Skeletal muscle satellite cell (primary cell): ENCODE data around the gene KRTAP9-3. TPM values are rescaled to one million over a fixed set of nuclear protein-coding genes. Genes with fewer than 3 reads are reported as not detected.
"Not testable (repeated sequence)": the region's sequence is repeated elsewhere in the genome, so short reads cannot be mapped to it uniquely, and the experiment has no call there.

Source experiments
- H3K27me3 ChIP-seq: 2 replicates; pipeline ENCODE4 v1.7.0; 2013; ENCODE audit warnings: low read length; ENCODE audit not compliant: control insufficient read depth, insufficient read depth
- H3K36me3 ChIP-seq: 2 replicates; pipeline ENCODE4 v1.7.0; 2013; ENCODE audit warnings: mild to moderate bottlenecking, control low read depth, low read length; ENCODE audit not compliant: insufficient read depth
- H3K4me1 ChIP-seq: 2 replicates; pipeline ENCODE4 v1.7.0; 2013; ENCODE audit warnings: low read length; ENCODE audit not compliant: control insufficient read depth, insufficient read depth
- H3K4me2 ChIP-seq: 2 replicates; pipeline ENCODE4 v1.7.0; 2013; ENCODE audit warnings: mild to moderate bottlenecking, low read length
- H3K4me3 ChIP-seq: 2 replicates; pipeline ENCODE4 v1.7.0; 2013; ENCODE audit warnings: low read length
- H3K9ac ChIP-seq: 2 replicates; pipeline ENCODE4 v1.7.0; 2013; ENCODE audit warnings: mild to moderate bottlenecking, low read depth, low read length, moderate library complexity
- H3K9me3 ChIP-seq: replicated peaks from 2 replicates; pipeline ENCODE4 v1.7.0; 2013; ENCODE audit warnings: mild to moderate bottlenecking, control low read depth, low read length
- total RNA-seq: library from RNA; depleted of rRNA; stranded (reverse); fragments of >200 nt; gene quantifications from 2 replicates; pipeline ENCODE4 v1.2.3, GENCODE V29; 2012; rRNA removed

The KRTAP9-3 gene, protein sequence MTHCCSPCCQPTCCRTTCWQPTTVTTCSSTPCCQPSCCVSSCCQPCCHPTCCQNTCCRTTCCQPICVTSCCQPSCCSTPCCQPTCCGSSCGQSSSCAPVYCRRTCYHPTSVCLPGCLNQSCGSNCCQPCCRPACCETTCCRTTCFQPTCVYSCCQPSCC
- not detected in 2 replicates for total RNA-seq

DNA sequence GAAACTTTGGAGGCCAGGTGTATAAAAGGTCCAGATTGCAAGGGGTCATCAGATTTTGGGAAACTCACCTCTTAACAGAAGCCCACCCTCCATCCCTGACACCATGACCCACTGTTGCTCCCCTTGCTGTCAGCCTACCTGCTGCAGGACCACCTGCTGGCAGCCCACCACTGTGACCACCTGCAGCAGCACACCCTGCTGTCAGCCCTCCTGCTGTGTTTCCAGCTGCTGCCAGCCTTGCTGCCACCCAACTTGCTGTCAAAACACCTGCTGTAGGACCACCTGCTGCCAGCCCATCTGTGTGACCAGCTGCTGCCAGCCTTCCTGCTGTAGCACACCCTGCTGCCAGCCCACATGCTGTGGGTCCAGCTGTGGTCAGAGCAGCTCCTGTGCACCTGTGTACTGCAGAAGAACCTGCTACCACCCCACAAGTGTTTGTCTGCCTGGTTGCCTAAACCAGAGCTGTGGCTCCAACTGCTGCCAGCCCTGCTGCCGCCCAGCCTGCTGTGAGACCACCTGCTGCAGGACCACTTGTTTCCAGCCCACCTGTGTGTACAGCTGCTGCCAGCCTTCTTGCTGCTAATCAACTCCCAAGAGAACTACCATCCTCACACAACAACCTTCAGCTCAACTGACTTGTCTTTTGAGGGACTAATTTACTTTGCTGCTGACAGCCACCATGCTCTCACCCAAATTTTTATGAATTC lies at the start of gene KRTAP9-3:
Gene KRTAP9-3 (plus strand): TSS at position 51 of the 707 bp plus-strand sequence. CDS start 53 bp downstream, at position 104.
- H3K9me3 ChIP-seq, H3K4me3 ChIP-seq, H3K4me1 ChIP-seq, H3K36me3 ChIP-seq, H3K4me2 ChIP-seq, H3K9ac ChIP-seq: not testable (repeated sequence)
- H3K27me3 ChIP-seq: peaks cover 18% of the 10 kb centered on the region

DNA sequence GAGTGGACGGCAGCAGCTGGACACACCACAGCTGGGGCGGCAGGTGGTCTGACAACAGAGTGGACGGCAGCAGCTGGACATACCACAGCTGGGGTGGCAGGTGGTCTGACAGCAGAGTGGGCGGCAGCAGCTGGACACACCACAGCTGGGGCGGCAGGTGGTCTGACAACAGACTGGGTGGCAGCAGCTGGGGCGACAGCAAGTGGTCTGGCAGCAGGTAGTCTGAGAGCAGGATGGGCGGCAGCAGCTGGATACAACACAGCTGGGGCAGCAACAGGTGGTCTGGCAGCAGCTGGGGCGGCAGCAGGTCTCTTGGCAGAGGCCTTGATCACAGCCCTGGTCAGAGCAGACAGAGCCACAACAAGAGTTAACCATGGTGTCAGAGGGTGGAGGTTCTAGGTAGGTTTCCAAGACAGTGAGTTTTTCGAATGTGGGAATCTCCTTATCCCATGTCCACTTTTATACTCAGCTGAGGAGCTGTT lies 47.7 kb upstream of the KRTAP9-3 start, which contains the start of gene KRTAP4-1:
Gene KRTAP4-1 (minus strand): TSS at position 432 of the 482 bp plus-strand sequence. CDS start 57 bp downstream, at position 375.
- no peak within 1 kb of the TSS for H3K9ac ChIP-seq
- H3K4me3 ChIP-seq: no peak within 1 kb of the TSS
- peaks cover 1% of the 10 kb centered on the region for H3K4me1 ChIP-seq
- H3K27me3 ChIP-seq: peaks cover 6% of the 10 kb centered on the region
- H3K36me3 ChIP-seq: no peaks in the 10 kb centered on the region
- no peak within 1 kb of the TSS for H3K4me2 ChIP-seq
- no peaks in the 10 kb centered on the region for H3K9me3 ChIP-seq

DNA sequence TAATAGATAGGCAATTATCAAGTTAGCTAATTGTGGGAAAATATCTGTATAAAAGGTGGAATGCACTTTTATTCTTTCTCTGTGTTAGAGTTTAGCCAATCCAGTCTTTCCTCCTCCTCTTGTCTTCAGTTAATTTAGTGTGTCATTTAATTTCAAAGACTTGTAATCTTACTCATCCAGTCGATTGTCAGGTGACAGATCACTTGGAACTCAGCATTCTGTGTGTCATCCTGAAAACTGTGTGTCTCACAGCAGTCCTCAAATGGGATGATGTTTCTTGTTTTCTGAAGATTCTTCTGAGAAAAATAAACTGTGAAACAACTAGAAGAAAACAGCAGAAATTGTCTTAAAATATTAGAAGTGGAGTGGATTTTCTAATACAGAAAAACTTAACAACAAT lies 47.2 kb upstream of the KRTAP9-3 start:
- Histone ChIP-seq H3K4me1 (no peaks in the 10 kb centered on the region), H3K36me3 (no peaks in the 10 kb centered on the region), H3K4me2 (no peak overlapping the region), H3K9me3 (no peaks in the 10 kb centered on the region), H3K27me3 (peaks cover 6% of the 10 kb centered on the region), H3K9ac (no peak overlapping the region), H3K4me3 (no peak overlapping the region)

DNA sequence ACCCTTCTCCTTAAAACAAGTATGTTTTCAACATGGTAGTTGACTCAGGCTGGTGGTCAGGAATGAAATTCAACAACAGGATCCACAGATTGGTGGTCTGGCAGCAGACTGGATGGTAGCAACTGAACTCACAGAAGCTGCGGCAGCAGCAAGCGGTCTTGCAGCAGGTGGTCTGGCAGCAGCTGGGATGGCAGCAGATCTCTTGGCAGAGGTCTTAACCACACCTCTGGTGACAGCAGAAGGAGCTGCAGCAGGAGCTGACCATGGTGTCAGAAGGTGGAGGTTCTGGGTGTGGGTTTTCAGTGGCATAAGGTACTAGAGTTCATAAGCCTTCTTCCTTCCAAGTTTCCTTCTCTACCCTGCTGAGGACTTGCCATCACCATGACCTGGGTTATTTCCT lies 45.4 kb upstream of the KRTAP9-3 start:
- Histone ChIP-seq H3K9me3 (no peaks in the 10 kb centered on the region), H3K27me3 (peaks cover 6% of the 10 kb centered on the region), H3K4me2 (no peak overlapping the region), H3K4me1 (no peaks in the 10 kb centered on the region), H3K9ac (no peak overlapping the region), H3K4me3 (no peak overlapping the region), H3K36me3 (no peaks in the 10 kb centered on the region)

DNA sequence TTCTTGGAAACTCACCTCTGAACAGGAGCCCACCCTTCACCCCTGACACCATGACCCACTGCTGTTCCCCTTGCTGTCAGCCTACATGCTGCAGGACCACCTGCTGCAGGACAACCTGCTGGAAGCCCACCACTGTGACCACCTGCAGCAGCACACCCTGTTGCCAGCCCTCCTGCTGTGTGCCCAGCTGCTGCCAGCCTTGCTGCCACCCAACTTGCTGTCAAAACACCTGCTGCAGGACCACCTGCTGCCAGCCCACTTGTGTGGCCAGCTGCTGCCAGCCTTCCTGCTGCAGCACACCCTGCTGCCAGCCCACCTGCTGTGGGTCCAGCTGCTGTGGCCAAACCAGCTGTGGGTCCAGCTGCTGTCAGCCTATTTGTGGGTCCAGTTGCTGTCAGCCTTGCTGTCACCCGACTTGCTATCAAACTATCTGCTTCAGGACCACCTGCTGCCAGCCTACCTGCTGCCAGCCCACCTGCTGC lies 42.4 kb upstream of the KRTAP9-3 start, which contains the start of gene KRTAP9-1:
Gene KRTAP9-1 (plus strand): TSS at position 51 of the 482 bp plus-strand sequence. CDS start 0 bp downstream, at position 51.
- not testable (repeated sequence) for H3K4me1 ChIP-seq, H3K9ac ChIP-seq, H3K27me3 ChIP-seq, H3K9me3 ChIP-seq, H3K4me2 ChIP-seq, H3K4me3 ChIP-seq, H3K36me3 ChIP-seq

DNA sequence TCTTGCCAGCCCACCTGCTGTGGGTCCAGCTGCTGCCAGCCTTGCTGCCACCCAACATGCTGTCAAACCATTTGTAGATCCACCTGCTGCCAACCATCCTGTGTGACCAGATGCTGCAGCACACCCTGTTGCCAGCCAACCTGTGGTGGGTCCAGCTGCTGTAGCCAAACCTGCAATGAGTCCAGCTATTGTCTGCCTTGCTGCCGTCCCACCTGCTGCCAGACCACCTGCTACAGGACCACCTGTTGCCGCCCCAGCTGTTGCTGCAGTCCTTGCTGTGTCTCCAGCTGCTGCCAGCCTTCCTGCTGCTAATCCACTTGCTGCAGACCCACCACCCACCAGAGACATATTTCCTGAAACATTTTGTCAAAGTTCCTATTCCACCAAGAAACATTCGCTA lies 41.9 kb upstream of the KRTAP9-3 start:
- Histone ChIP-seq H3K4me2 (no peak overlapping the region), H3K4me1 (no peaks in the 10 kb centered on the region), H3K27me3 (peaks cover 6% of the 10 kb centered on the region), H3K9ac (no peak overlapping the region), H3K36me3 (no peaks in the 10 kb centered on the region), H3K9me3 (no peaks in the 10 kb centered on the region), H3K4me3 (no peak overlapping the region)

DNA sequence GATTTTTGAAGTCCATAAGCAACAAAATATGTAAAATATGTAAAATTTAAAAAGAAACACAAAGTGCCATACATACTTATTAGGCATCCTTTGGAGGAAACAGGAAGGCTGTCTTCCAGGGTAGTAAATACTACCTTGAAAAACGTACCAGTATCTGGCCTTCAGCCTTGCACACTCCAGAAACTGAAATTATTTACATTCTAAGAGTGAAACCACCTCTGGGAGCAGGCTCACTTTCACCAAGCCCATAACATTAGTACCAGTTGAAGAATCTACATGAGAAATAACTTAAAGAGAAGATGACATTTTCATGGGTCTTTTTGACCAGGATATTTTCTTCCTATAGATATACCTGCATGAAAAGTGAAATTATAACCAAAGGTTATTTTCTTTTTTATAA lies 36.2 kb upstream of the KRTAP9-3 start:
- Histone ChIP-seq H3K36me3 (no peaks in the 10 kb centered on the region), H3K27me3 (no peaks in the 10 kb centered on the region), H3K4me1 (no peaks in the 10 kb centered on the region)

DNA sequence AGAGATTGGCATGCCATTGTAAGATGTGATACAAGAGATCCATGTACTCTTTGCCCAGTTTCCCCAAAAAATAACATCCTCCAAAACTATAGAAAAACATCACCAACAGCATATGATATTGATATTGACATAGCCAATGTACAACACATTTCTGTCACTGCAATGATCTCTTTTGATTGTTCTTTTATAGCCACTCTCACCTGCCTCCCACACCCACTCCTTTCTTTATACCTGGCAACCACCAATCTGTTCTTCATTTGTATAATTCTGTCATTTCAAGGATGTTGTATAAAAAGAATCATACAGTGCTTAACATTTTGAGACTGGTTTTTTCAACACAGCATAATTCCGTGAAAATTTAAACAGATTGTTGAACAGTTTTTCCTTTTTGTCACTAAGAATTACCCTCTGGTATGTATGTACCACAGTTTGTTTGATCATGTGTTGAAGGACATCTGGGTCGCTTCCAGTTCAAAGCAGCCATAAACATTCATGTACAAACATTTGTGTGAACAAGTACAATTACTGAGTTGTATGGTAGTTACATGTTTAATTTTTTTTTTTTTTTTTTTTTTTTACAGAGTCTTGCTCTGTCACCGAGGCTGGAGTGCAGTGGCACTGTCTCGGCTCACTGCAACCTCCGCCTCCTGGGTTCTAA lies 32.7 kb upstream of the KRTAP9-3 start:
- no peaks in the 10 kb centered on the region for H3K9me3 ChIP-seq
- H3K9ac ChIP-seq: no peak overlapping the region
- H3K4me3 ChIP-seq: no peak overlapping the region
- no peaks in the 10 kb centered on the region for H3K36me3 ChIP-seq
- H3K4me2 ChIP-seq: no peak overlapping the region
- H3K27me3 ChIP-seq: no peaks in the 10 kb centered on the region
- H3K4me1 ChIP-seq: no peaks in the 10 kb centered on the region

More for the DNA sequence above, 36.2 kb upstream of the KRTAP9-3 start:
- Histone ChIP-seq H3K4me3 (no peak overlapping the region), H3K4me2 (no peak overlapping the region), H3K9ac (no peak overlapping the region), H3K9me3 (no peaks in the 10 kb centered on the region)

DNA sequence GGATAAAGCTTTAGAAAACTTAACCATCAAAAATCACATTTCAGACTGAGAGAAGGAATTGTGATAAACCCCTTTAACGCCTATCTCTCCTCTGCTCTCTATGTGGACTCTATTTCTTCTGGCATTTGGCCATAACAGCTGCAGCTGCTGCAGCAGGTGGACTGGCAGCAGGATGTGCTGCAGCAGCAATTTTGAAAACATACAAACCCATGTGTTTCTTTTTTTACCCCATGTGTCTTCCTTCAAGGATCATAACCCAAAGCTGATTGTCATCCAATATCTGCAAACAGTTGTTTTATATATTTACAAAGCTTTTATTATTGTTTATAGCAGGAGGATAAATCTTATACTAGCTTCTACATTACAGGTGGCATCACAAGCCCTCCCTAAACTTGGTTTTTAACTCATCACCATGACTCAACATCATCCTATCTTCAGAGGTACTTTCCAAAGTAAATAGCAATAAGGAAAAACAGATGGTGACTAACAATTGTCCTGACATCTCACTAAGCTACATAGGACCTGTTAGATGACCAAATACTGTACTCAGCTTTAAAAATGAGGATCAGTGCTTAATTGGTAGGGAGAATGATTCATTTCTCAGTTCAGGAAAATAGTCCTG lies 20.3 kb upstream of the KRTAP9-3 start:
- Histone ChIP-seq H3K4me2 (no peak overlapping the region), H3K27me3 (peaks cover 6% of the 10 kb centered on the region), H3K9ac (no peak overlapping the region), H3K9me3 (no peaks in the 10 kb centered on the region), H3K4me3 (no peak overlapping the region), H3K36me3 (no peaks in the 10 kb centered on the region), H3K4me1 (peaks cover 10% of the 10 kb centered on the region)

DNA sequence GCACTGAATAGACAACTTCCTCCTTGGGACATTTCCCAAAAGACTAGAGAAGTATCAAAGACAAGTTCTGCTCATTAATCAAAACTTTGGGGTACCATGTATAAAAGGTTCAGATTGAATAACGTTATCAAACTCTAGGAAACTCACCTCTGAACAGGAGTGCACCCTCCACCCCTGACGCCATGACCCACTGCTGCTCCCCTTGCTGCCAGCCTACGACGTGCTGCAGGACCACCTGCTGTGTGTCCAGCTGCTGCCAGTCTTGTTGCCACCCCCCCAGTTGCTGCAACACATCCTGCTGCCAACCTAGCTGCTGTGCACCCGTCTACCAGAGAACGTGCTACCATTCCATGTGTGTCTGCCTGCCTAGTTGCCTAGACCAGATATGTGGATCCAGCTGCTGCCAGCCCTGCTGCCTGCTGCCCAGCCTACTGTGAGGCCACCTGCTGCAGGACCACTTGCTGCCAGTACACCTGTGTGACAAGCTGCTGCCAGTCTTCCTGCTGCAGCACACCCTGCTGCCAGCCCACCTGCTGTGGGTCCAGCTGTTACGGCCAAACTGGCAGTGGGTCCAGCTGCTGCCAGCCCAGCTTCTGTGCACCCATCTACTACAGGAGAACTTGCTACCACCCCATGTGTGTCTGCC lies 19.6 kb upstream of the KRTAP9-3 start:
- peaks cover 10% of the 10 kb centered on the region for H3K4me1 ChIP-seq
- no peak overlapping the region for H3K4me2 ChIP-seq
- H3K4me3 ChIP-seq: no peak overlapping the region
- H3K9me3 ChIP-seq: no peaks in the 10 kb centered on the region
- peaks cover 6% of the 10 kb centered on the region for H3K27me3 ChIP-seq
- no peaks in the 10 kb centered on the region for H3K36me3 ChIP-seq
- H3K9ac ChIP-seq: no peak overlapping the region

DNA sequence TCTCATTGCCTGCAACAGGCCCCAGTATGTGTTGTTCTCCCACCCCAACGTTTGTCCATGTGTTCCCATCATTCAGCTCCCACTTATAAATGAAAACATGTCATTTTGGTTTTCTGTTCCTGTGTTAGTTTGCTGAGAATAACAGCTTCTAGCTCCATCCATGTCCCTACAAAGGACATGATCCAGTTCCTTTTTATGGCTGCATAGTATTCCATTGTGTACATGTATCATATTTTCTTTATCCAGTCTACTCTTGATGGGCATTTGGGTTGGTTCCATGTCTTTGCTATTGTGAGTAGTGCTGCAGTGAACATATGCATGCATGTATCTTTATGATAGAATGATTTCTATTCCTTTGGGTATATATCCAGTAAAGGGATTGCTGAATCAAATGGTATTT lies 16.6 kb upstream of the KRTAP9-3 start:
- H3K9me3 ChIP-seq: no peaks in the 10 kb centered on the region
- H3K36me3 ChIP-seq: no peaks in the 10 kb centered on the region
- no peaks in the 10 kb centered on the region for H3K27me3 ChIP-seq
- H3K9ac ChIP-seq: no peak overlapping the region
- peaks cover 10% of the 10 kb centered on the region for H3K4me1 ChIP-seq
- no peak overlapping the region for H3K4me2 ChIP-seq
- H3K4me3 ChIP-seq: no peak overlapping the region
